Keratinocyte (primary cell): ENCODE data around the gene CNTNAP2. TPM values are rescaled to one million over a fixed set of nuclear protein-coding genes. Genes with fewer than 3 reads are reported as not detected.

Experiments used
- DNase-seq: peaks from one replicate; pipeline ENCODE4 v3.0.0-alpha.2; 2011; ENCODE audit warnings: low read depth, missing footprints, low spot score
- FAIRE-seq: peaks from 2 replicates; lab custom pipeline; 2011; peaks lifted over from hg19 to GRCh38; lab: Jason Lieb, UNC
- H2AFZ ChIP-seq: 2 replicates; pipeline ENCODE4 v1.6.0; 2012; ENCODE audit warnings: low read length, control low read depth, inconsistent platforms; ENCODE audit not compliant: control insufficient read depth
- H3K27ac ChIP-seq: 2 replicates; pipeline ENCODE4 v1.5.1; 2011; ENCODE audit warnings: low read length; ENCODE audit not compliant: control insufficient read depth, insufficient read depth
- H3K27me3 ChIP-seq: 3 replicates; pipeline ENCODE4 v1.6.0; 2011; ENCODE audit warnings: low read length; ENCODE audit not compliant: control insufficient read depth, insufficient read depth; ENCODE audit errors: extremely low read depth
- H3K36me3 ChIP-seq, 2 experiments: 2 replicates in 1 of 2; 3 replicates in 1 of 2; pipeline ENCODE4 v1.5.1; 2011; ENCODE audit warnings: low read length in 2 of 2, mild to moderate bottlenecking in 1 of 2; ENCODE audit not compliant: control insufficient read depth in 2 of 2, insufficient read depth in 2 of 2; ENCODE audit errors: extremely low read depth in 1 of 2
- H3K4me1 ChIP-seq: 3 replicates; pipeline ENCODE4 v1.5.1; 2011; ENCODE audit warnings: low read length; ENCODE audit not compliant: control insufficient read depth, insufficient read depth; ENCODE audit errors: extremely low read depth
- H3K4me2 ChIP-seq: 3 replicates; pipeline ENCODE4 v1.6.0; 2011; ENCODE audit warnings: low read depth, low read length; ENCODE audit not compliant: control insufficient read depth, insufficient read depth; ENCODE audit errors: extremely low read depth
- H3K4me3 ChIP-seq, 3 experiments: fragments of 200-600 bp in 1 of 3; sonication (generic) in 1 of 3; 2 replicates in 2 of 3; 3 replicates in 1 of 3; pipeline ENCODE4 v1.5.1; 2011 to 2016; ENCODE audit warnings: low read length in 3 of 3, mild to moderate bottlenecking in 3 of 3, control low read depth in 2 of 3, inconsistent platforms in 1 of 3, low read depth in 1 of 3, mixed read lengths in 1 of 3, mixed run types in 1 of 3, moderate library complexity in 1 of 3; ENCODE audit not compliant: control insufficient read depth in 2 of 3, insufficient read depth in 2 of 3; ENCODE audit errors: extremely low read depth in 1 of 3
- H3K79me2 ChIP-seq: 2 replicates; pipeline ENCODE4 v1.6.0; 2012; ENCODE audit warnings: low read length; ENCODE audit not compliant: control insufficient read depth, insufficient read depth
- H3K9ac ChIP-seq: 3 replicates; pipeline ENCODE4 v1.6.0; 2011; ENCODE audit warnings: low read length; ENCODE audit not compliant: control insufficient read depth, insufficient read depth; ENCODE audit errors: extremely low read depth
- H3K9me1 ChIP-seq: 3 replicates; pipeline ENCODE4 v1.6.0; 2011; ENCODE audit warnings: low read length; ENCODE audit not compliant: control insufficient read depth, insufficient read depth; ENCODE audit errors: extremely low read depth
- H3K9me3 ChIP-seq: 2 replicates; pipeline ENCODE4 v1.5.1; 2012; ENCODE audit warnings: low read depth, low read length; ENCODE audit not compliant: control insufficient read depth
- H4K20me1 ChIP-seq: 3 replicates; pipeline ENCODE4 v1.6.0; 2011; ENCODE audit warnings: low read length; ENCODE audit not compliant: control insufficient read depth, insufficient read depth; ENCODE audit errors: extremely low read depth
- EZH2 ChIP-seq: IDR thresholded peaks from one replicate; pipeline ENCODE4 v1.6.1; 2012; ENCODE audit warnings: inconsistent platforms, mild to moderate bottlenecking, low read length, moderate library complexity
- dilution Hi-C: fragments of 300-500 bp; cut with MboI; formaldehyde crosslinking; loops from one replicate; pipeline ENCODE4 v1.7.0; 2020; ENCODE audit warnings: low sequenced_read_pairs; ENCODE audit not compliant: extremely low pct_ligation_motif_present
- polyA plus RNA-seq, 5 experiments: library from polyadenylated mRNA; depleted of rRNA in 3 of 5; stranded (reverse) in 3 of 5; stranded (forward) in 1 of 5; unstranded in 1 of 5; fragments of >200 nt; gene quantifications; 1 replicate in 1 of 5; 2 replicates in 3 of 5; 3 replicates in 1 of 5; pipeline versions ENCODE4 v1.2.1 to v1.2.3, GENCODE V29; 2011 to 2012; ENCODE audit warnings: missing spikeins in 2 of 5, low read depth in 1 of 5, low replicate concordance in 1 of 5
- TF ChIP-seq, protein P1 (sequence below), 3 experiments: IDR thresholded peaks in 1 of 3; conservative IDR thresholded peaks in 1 of 3; optimal IDR thresholded peaks in 1 of 3; 2 replicates in 2 of 3; 3 replicates in 1 of 3; pipeline versions ENCODE3 to v1.5.1; 2011; ENCODE audit warnings: low read length in 3 of 3, mild to moderate bottlenecking in 3 of 3, moderate library complexity in 2 of 3, control low read depth in 1 of 3, inconsistent platforms in 1 of 3; ENCODE audit not compliant: insufficient read depth in 2 of 3; ENCODE audit errors: extremely low read depth in 1 of 3

Gene CNTNAP2
- polyA plus RNA-seq, 1 donor (not counting 4 experiments of a cell fraction or from before 2014, with no cell fraction given), result 1.4 TPM

DNA sequence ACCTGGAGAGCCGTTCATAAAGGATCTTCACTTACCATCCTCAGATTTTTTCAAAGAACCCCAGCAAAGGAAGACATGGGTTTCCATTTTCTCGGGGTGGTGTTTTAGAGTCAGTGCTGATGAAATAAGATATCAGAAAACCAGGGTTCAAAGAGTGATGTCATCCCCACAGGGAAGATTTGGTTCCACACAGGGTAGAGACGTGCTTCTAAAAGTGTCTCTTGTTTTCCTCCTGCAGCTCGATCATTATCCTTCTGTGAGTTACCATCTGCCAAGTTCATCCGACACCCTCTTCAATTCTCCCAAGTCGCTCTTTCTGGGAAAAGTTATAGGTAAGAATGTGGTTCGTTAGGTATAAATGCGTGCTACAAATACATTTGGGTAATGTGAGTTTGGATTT, 2150.2 kb downstream of the CNTNAP2 start:
- no peak overlapping the region for H2AFZ ChIP-seq
- no peak for TF ChIP-seq EZH2
- TF ChIP-seq, protein P1, sequence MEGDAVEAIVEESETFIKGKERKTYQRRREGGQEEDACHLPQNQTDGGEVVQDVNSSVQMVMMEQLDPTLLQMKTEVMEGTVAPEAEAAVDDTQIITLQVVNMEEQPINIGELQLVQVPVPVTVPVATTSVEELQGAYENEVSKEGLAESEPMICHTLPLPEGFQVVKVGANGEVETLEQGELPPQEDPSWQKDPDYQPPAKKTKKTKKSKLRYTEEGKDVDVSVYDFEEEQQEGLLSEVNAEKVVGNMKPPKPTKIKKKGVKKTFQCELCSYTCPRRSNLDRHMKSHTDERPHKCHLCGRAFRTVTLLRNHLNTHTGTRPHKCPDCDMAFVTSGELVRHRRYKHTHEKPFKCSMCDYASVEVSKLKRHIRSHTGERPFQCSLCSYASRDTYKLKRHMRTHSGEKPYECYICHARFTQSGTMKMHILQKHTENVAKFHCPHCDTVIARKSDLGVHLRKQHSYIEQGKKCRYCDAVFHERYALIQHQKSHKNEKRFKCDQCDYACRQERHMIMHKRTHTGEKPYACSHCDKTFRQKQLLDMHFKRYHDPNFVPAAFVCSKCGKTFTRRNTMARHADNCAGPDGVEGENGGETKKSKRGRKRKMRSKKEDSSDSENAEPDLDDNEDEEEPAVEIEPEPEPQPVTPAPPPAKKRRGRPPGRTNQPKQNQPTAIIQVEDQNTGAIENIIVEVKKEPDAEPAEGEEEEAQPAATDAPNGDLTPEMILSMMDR (optimal IDR thresholded peaks at IDR 0.05 in 1 of 3, IDR thresholded peaks at IDR 0.05 in 1 of 3, conservative IDR thresholded peaks at IDR 0.05 in 1 of 3; ENCODE audit: extremely low read depth in 1 of 3, insufficient read depth in 2 of 3, low read length in 3 of 3), result no peak
- H3K27me3 ChIP-seq, result no peaks in the 10 kb centered on the region
- no peak overlapping the region for H3K4me3 ChIP-seq
- no peaks in the 10 kb centered on the region for H3K9me1 ChIP-seq
- H3K4me2 ChIP-seq, result no peak overlapping the region
- H3K36me3 ChIP-seq, result no peaks in the 10 kb centered on the region
- FAIRE-seq (no peak), DNase-seq (no peak)
- no peaks in the 10 kb centered on the region for H3K4me1 ChIP-seq
- dilution Hi-C loops, result no loop called here
- no peaks in the 10 kb centered on the region for H3K79me2 ChIP-seq
- no peaks in the 10 kb centered on the region for H3K9me3 ChIP-seq
- no peaks in the 10 kb centered on the region for H4K20me1 ChIP-seq
- no peak overlapping the region for H3K9ac ChIP-seq
- no peak overlapping the region for H3K27ac ChIP-seq

DNA sequence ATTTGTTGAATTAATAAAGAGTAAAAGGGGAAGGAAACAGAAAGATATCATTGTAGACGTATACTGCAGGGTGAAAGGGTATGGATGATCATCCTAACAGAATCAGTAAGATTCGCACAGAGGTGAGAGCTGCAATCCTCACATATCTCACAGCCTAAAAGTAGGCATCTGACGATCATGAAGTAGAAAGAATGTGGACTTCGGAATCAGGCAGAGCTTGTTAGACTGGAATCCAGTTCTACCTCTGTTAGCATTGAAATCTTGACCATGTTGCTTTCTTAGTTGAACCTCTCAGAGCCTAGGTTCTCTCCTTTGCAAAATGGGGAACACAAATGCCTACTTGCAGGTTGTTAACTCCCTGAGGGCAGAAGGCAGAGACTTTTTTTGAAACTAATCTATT, 2154.0 kb downstream of the CNTNAP2 start:
- no peak for FAIRE-seq

More for the DNA sequence above, 2154.0 kb downstream of the CNTNAP2 start:
- no peaks in the 10 kb centered on the region for H3K36me3 ChIP-seq
- H3K27me3 ChIP-seq, result peaks cover 3% of the 10 kb centered on the region
- H3K4me1 ChIP-seq, result no peaks in the 10 kb centered on the region
- H2AFZ ChIP-seq, result no peak overlapping the region
- no peak overlapping the region for H3K4me2 ChIP-seq
- no peak for TF ChIP-seq EZH2
- TF ChIP-seq, protein P1 (optimal IDR thresholded peaks at IDR 0.05 in 1 of 3, IDR thresholded peaks at IDR 0.05 in 1 of 3, conservative IDR thresholded peaks at IDR 0.05 in 1 of 3; ENCODE audit: extremely low read depth in 1 of 3, insufficient read depth in 2 of 3, low read length in 3 of 3), result no peak
- H3K79me2 ChIP-seq, result no peaks in the 10 kb centered on the region
- no peak overlapping the region for H3K4me3 ChIP-seq
- no peak overlapping the region for H3K27ac ChIP-seq
- no peaks in the 10 kb centered on the region for H3K9me1 ChIP-seq
- no peaks in the 10 kb centered on the region for H4K20me1 ChIP-seq
- no peak overlapping the region for H3K9ac ChIP-seq
- DNase-seq, result no peak
- H3K9me3 ChIP-seq, result no peaks in the 10 kb centered on the region
- dilution Hi-C loops, result no loop called here
